IPS-NIHi7 (cell line): ENCODE measurements around the gene SPINK14.

Experiments
- DNase-seq: peaks from one replicate; pipeline ENCODE4 v3.0.0; 2012; ENCODE audit warnings: mixed read lengths; ENCODE audit errors: extremely low spot score

The SPINK14 gene

DNA sequence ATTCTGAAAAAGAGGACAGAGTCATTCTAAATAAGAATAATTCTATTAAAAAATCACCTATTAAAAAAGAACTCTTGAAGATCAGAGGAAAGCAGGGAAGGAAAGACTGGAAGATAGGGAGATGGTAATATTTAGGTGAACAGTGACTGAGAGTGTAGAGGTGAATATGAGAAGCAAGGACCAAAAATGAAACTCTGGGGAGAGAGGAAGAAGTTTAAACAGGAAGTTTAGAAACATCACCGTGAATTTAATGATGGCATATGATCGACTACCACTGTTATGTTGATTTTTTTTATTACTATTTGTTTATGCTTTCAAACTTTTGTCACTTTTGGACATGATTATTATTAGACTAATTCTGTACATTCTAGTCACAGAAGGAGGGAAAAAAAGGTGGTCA lies 32.8 kb downstream of the SPINK14 start:
- no peak for DNase-seq

DNA sequence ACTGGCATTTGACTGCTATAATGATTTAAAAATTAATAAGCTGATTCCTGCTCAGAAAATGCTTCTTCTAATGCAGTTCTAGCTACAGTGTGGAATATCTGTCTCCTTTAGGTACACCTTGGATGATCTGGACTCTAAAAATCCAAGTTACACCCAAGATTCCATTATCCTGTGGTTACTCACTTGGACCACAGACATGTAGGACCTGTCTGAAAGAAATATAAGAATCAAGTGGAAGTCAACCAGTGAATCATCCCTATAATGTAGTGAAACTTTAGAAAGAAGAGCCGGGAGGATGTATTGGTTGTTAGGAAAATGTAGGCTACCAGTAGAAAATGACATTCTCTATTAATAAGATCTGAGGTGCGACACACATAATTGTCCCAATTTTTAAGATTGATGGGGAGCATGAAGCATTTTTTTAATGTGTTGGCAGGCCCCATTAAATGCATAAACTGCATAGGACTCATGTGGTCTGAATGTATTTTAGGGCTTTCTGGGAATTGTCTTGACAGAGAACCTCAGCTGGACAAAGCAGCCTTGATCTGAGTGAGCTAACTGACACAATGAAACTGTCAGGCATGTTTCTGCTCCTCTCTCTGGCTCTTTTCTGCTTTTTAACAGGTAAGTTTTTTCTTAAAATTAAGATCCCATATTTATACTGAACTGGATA lies 34.3 kb downstream of the SPINK14 start, which contains the start of gene SPINK6:
Gene SPINK6 (plus strand): TSS at position 512 of the 673 bp plus-strand sequence. CDS start 55 bp downstream, at position 567.
- DNase-seq = no peak

DNA sequence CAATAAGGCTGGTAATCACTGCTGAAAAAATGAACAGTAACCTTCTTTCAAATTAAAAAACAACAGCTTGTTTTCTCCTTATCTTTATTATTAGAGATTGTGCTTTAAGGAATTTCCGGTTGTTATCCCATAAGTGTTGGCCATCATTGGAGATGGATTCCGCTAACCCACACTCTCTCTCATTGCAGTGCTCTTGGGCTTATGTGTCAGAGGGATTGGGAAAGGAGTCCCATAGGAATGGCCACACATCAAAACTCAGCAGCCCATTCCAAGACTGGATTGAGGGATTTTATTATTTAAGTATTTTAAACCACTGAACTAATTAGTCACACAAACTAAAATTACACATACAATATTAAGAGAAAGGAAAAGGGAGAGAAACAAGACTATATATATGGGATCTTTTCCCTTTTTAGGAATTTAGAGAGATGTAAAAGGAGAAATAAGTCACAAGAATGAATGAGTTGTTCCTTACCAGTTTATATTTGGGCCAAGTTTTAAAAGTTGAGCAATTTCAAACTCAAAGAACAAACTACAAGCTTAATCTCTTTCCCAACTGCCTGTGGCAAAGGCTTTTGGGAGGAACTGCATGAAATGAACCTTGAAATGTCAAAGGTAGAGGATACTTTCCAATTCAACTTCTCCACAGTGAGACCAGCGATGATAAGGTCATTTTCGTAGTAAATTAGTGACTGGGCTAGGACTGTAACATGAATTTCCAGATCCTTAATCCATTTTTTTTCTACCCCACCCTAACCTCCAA lies 36.9 kb downstream of the SPINK14 start:
- no peak for DNase-seq

DNA sequence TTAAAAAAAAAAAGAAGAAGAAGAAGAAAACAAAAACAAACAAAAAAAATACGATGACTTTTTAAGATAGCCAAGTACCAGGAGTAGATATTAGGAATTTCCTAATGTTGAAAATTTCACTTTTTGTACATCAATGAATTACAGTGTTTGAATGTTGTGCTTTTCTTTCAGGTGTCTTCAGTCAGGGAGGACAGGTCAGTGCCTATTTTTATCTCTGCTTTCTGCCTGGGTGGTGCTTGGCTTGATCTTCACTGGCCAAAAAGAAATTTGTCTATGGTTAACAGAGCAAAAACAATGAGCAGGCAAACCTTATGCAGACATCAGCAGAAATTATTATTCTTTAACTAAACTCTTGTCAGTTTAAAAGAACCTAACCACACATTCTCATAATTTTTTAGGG lies 37.5 kb downstream of the SPINK14 start:
- no peak for DNase-seq

DNA sequence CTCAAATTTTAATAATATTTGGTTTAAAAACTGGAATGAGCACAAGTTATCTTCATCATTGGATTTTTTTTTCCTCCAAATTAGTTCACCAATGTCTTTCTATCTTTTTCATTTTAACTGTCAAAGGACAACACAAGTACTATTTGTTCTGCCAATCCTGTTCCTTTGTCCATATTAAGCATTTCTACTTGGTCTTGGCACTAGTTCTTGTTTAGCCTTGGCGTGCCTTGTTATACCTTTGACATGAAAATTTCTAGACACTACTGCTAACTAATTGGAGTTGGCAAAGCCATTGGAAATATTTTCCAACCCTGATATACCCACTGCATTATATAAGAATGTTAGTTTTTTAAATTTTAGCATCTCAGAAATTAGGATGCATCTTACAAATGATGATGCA lies 38.3 kb downstream of the SPINK14 start:
- no peak for DNase-seq

DNA sequence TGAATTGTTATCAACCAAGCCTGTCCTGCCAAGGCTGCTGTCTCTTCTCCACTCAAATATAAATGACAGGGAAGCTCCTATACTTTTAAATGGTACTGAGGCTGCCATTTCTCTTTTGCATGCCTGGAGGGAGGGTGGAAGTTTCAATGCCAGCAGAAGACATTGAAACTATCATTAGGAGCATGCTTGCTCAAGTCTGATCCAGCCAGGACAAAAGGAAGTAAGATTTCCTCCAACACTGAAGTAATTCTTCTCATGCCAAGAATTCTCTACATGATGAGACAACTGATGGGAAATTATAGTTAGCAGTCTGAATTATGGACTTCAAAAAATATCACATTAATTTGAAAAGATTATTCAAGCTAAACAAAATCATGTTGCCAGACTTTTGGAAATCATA lies 39.9 kb downstream of the SPINK14 start:
- DNase-seq = no peak

DNA sequence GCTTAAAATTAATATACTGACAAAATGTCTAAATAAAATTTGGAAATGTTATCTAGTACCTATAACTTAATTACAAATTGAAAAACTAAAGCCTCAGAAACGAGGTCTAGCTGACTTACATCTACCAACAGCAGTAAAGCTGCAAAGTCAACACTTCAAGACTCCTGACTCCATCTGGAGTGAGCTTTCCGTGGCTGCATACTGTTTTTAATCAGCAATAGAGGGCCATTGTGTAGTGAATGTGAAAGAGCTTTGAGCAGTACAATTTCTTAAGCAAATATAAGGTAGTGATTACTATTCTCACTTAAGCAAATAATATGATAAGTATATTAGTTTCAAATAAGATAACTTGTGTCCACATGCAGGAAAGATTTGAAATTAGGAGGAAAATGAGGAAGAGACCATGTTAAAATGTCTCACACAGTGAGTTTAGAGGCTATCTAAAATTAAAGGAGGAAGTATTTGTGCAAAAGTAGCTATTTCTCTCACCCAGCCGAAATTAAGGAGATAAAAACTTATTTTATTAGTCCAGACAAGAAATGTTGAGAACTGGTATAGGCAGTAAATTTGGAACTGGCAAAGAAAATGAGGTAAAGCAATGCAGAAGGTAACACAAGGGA lies 40.9 kb downstream of the SPINK14 start:
- no peak for DNase-seq

DNA sequence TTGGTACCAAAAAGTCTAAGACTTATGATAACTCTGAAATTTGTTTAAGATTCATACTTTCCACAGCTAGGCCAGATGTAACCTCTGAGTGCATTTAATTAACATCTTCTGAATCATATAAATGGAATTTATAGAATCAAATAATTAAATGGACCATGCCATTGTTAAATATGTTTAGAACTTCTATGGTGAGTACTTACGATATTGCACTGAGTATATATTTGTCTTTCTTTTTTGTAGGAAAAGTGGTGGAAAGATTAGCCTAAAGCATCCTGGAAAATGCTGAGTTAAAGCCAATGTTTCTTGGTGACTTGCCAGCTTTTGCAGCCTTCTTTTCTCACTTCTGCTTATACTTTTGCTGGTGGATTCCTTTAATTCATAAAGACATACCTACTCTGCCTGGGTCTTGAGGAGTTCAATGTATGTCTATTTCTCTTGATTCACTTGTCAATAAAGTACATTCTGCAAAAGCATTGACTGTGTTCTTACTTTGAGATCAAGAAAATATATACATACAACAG lies 46.4 kb downstream of the SPINK14 start:
- DNase-seq = no peak

DNA sequence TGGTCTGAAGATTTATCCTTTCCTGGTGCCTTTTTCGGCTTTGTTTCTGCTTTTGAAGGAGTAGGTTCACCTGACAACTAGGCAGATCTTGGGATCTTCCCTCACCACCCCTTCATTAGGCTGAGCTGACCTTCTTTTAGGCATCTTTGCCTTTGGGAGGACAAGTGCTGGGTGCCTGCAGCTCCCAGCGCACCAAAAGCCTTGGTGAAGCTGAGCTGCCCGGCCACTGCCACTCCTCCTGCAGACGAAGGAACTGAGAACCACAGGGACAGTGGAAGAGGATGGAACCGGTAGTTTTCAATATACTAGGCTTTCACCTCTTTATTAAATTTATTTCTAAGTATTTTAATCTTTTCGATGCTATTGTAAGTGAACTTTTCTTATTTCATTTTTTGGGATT lies 53.2 kb downstream of the SPINK14 start:
- DNase-seq = no peak

DNA sequence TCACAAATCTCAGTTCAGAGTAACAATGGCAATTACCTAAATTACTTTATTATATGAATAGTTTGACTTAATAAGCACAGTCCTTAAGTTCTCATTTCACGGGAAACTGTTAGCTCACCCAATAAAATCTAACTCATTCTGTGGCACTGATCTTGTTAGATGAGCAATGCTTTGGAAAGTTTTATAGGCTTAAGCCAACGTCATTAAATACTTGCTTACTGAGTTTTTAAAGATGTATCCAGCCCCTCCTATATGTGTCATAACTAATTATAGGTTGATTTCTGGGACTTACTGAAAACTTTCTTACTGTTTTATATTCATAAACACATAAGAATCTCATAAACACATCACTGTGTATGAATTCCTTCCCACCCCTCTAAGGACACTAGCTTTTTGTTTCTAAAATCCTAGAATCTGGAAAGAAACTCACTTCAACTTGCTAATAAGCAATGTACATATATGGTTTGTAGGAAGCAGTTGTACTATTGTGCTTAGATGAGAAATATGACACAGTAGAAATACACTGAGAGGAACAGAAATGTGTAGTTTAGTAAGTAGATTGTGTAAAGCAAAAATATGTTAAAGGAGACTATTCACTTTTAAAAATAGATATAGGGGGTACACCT lies 55.9 kb downstream of the SPINK14 start:
- DNase-seq = no peak
